ENCODE measurements around the gene PARK7.

The PARK7 gene

GRCh38 chr1:8011016-8011415, 49.5 kb downstream of the PARK7 start:
- DNase-seq = no peak

GRCh38 chr1:8011923-8012858, 50.7 kb downstream of the PARK7 start:
- DNase-seq = no peak

- DNase-seq = no peak
Measured at GRCh38 chr1:8012955-8013354, 51.4 kb downstream of the PARK7 start.

DNA sequence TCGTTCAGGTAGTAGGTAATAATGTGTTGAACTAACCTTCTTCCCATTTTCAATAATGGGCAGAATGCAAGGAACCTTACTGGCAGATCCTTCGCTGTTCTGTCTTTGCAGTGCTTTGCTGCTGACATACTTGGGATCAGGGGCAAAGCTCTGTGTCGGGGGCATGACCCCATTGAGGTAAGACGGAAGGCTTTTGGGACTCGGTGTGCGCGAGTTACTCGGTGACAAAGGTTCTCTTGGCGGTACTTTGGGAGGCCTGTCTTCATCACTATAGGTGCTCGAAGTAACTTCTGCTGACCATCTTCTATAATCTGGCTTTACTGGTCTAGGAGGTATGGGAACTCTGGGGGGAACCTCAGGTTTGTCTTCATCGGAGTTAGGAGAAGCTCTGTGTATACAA, 51.9 kb downstream of the PARK7 start:
- no peak for DNase-seq

- no peak for DNase-seq
Measured at GRCh38 chr1:8013800-8014199, 52.3 kb downstream of the PARK7 start.

GRCh38 chr1:8014381-8014988, 53.0 kb downstream of the PARK7 start:
- no peak for DNase-seq

DNA sequence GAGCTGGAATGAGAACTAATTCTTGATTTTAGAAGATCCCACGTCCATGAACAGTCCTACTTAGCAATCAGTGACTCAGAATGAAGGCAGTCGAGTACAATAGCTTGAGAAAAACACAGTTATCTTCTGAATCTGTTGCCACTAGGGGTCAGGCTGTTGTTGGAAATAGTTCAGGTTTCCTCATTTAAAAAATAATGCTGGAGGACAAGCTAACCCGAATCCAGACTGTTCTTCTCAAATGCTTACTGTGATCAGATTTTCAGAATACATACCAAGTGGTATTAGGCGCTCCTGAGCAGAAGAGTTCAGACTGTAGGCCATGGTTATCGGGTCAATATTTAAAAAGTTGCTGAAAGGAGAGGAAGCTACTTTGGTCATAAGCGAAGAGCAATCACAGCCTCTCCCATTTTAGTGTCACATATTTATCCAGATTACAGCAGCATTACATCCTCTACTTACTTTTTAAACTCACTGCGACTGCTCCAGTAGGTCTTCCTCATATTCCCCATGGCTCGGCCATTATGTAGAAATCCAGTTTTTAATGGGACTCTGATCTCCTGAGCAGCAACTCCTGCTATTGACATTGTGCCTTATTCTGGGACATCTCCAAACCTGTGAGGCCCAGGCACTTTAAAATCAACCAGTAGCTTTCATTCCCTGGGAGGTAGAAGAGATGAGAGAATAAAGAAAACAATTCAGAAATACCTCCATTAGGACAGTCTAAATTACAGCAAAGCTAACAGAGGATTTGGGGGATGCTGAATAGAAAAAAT, 53.7 kb downstream of the PARK7 start:
- DNase-seq = no peak

DNA sequence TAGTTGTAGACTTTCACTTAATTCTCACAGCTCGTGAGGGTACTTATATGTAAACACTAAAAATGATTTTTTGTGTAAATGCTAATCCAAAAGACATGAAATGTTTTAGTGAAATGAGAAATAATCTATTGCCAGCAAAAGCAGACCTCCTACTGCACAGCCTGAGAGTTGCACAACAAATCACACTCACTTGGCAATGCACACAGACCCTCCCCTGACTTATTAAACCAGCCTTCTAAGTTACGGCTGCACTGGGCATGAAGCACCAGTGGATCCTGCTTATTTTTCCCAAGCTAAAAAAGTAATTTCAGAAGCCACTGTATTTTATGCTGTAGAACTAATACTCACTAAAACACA, 54.3 kb downstream of the PARK7 start:
- DNase-seq = no peak

DNA sequence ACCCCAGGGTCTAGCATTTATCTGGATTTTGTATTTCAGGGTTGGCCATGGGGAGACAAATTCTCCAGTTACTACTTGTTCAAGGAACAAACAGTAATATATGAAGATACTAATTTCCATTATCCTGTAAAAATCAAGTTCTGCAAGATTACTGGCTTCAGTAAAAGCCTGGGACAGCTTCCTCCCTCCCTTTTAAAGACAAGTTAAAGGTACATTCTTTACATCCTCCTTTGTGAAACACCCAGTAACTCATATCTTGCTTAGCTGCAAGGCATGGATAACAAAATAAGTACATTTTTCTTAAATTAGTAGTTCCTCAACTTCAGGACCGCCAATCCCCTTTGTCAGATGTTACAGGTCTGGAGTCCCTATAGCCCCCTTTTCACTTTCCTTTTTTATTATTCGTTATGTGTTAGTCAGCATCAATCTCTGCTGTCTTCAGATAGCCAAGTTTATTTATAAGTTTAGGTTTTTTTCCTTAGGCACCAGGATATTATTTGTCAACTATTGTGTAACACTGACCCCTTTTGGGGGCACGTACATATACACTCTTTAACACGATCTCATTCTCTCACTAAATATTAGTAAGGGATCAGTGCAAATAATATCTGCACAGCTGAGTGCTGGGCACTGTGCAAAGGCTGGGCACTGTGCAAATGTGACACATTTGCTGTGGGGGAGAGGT, 54.8 kb downstream of the PARK7 start:
- DNase-seq = no peak

GRCh38 chr1:8016895-8017241, 55.4 kb downstream of the PARK7 start:
- no peak for DNase-seq

GRCh38 chr1:8017495-8018197, 56.1 kb downstream of the PARK7 start:
- DNase-seq = no peak

GRCh38 chr1:8018492-8019228, 57.1 kb downstream of the PARK7 start:
- DNase-seq = no peak

- DNase-seq = no peak
Measured at GRCh38 chr1:8019229-8019620, 57.7 kb downstream of the PARK7 start.

- no peak for DNase-seq
Measured at GRCh38 chr1:8020032-8020431, 58.5 kb downstream of the PARK7 start.

GRCh38 chr1:8021676-8022266, 60.3 kb downstream of the PARK7 start:
- DNase-seq = no peak

GRCh38 chr1:8022395-8023286, 61.1 kb downstream of the PARK7 start:
- DNase-seq = no peak

DNA sequence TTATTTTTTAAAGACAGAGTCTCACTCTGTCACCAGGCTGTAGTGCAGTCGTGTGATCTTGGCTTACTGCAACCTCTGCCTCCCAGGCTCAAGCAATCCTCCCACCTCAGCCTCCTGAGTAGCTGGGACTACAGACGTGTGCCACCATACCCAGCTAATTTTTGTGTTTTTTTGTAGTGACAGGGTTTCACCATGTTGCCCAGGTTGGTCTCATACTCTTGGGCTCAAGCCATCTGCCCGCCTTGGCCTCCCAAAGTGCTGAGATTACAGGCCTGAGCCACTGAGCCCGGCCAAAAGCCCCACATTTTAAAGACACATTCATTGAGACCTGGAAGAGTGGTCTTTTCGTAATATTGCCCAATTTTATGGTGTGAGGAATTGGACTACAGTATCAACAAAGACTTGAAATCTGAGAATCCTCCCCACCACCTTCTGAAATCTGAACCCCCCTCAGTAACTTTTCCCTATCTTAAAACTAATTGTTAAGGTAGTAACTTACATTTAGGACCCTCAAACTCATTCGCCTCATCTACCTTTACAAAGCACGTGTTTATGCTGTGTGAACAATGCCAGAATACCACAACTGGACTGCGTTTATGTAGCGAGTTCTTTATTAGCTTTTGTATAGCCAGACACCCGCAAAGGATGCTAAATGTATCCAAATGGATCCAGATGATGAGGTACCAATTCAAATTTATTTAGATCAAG, 61.9 kb downstream of the PARK7 start:
- no peak for DNase-seq

- DNase-seq = no peak
Measured at GRCh38 chr1:8023995-8024313, 62.4 kb downstream of the PARK7 start.

DNA sequence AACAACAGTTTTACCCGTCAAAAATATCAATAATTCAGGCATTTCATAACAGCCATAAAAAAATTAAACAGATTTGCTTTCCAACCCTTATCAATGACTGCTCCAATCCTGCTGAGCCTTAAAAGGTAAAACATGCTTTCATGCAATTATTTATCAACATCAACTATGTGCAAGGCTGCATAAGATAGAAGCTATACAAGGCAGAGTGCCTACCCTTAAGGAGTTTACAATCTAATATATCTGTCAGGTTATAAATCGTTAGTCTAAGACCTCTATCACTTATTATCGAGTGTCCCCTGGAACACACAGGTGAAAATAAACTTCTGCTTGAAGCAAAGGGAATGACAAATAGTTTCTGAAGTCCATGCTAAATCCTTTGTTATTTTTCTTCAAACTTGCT, 62.8 kb downstream of the PARK7 start:
- DNase-seq = no peak

Measured in CD4-positive, alpha-beta T cell treated with Interferon gamma for 1 hour (primary cell).